Measurements from ENCODE around the gene ALPG. TPM values are rescaled to one million over a fixed set of nuclear protein-coding genes. Genes with fewer than 3 reads are reported as not detected.

Gene ALPG
- total RNA-seq, 4 donors from 2014 or later: not detected

- Histone ChIP-seq H3K36me3 (no peaks in the 10 kb centered on the region), H3K27me3 (peaks cover 0 to 90% (median 32%) of the 10 kb centered on the region in 4 donors), H3K4me1 (peaks cover 0 to 25% (median 20%) of the 10 kb centered on the region in 4 donors), H3K9me3 (no peaks in the 10 kb centered on the region), H3K27ac (replicated peaks in 1 of 4) (no peak overlapping the region), H3K4me3 (peak overlapping the region in 1 of 4 donors; percentile 7)
- DNase-seq (ENCODE audit: extremely low spot score): no peak
- TF ChIP-seq CTCF (IDR thresholded peaks at IDR 0.05): no peak
- no peak for TF ChIP-seq POLR2AphosphoS5 (IDR thresholded peaks at IDR 0.05)
- no peak for TF ChIP-seq POLR2A (IDR thresholded peaks at IDR 0.05; ENCODE audit: low read depth)
- TF ChIP-seq EP300 (IDR thresholded peaks at IDR 0.05): no peak
- intact Hi-C loops (cut with DNase I): no loop called here
- WGBS: no CpG with 5 or more reads among the region's 75 CpGs
Observed at GRCh38 chr2:232386740-232387450, 19.7 kb upstream of the ALPG start.

GRCh38 chr2:232387451-232388171 lies 19.0 kb upstream of the ALPG start:
- intact Hi-C loops (cut with DNase I): no loop called here
- no peak for DNase-seq (ENCODE audit: extremely low spot score)
- Histone ChIP-seq H3K36me3 (no peaks in the 10 kb centered on the region), H3K27ac (replicated peaks in 1 of 4) (no peak overlapping the region), H3K4me1 (peaks cover 0 to 25% (median 20%) of the 10 kb centered on the region in 4 donors), H3K9me3 (no peaks in the 10 kb centered on the region), H3K27me3 (peaks cover 0 to 89% (median 27%) of the 10 kb centered on the region in 4 donors), H3K4me3 (peak overlapping the region in 1 of 4 donors; percentile 7)
- 35% methylated on average over 30 of the region's 50 CpGs for WGBS
- TF ChIP-seq POLR2AphosphoS5 (IDR thresholded peaks at IDR 0.05) (no peak), POLR2A (IDR thresholded peaks at IDR 0.05; ENCODE audit: low read depth) (no peak), EP300 (IDR thresholded peaks at IDR 0.05) (no peak), CTCF (IDR thresholded peaks at IDR 0.05) (no peak)

GRCh38 chr2:232388324-232388891 lies 18.2 kb upstream of the ALPG start:
- no peak for TF ChIP-seq CTCF (IDR thresholded peaks at IDR 0.05)
- TF ChIP-seq POLR2AphosphoS5 (IDR thresholded peaks at IDR 0.05): no peak
- no peak for TF ChIP-seq EP300 (IDR thresholded peaks at IDR 0.05)
- TF ChIP-seq POLR2A (IDR thresholded peaks at IDR 0.05; ENCODE audit: low read depth): no peak
- DNase-seq (ENCODE audit: extremely low spot score): no peak
- H3K9me3 ChIP-seq: no peaks in the 10 kb centered on the region
- intact Hi-C loops (cut with DNase I): no loop called here
- peak overlapping the region in 1 of 4 donors; percentile 7 for H3K4me3 ChIP-seq
- no CpG with 5 or more reads among the region's 42 CpGs for WGBS
- no peaks in the 10 kb centered on the region for H3K36me3 ChIP-seq
- peaks cover 0 to 25% (median 20%) of the 10 kb centered on the region in 4 donors for H3K4me1 ChIP-seq
- H3K27me3 ChIP-seq: peaks cover 0 to 85% (median 27%) of the 10 kb centered on the region in 4 donors
- H3K27ac ChIP-seq (replicated peaks in 1 of 4): no peak overlapping the region

GRCh38 chr2:232389327-232389726 lies 17.3 kb upstream of the ALPG start:
- H3K4me1 ChIP-seq: peaks cover 0 to 25% (median 20%) of the 10 kb centered on the region in 4 donors
- H3K27ac ChIP-seq (replicated peaks in 1 of 4): no peak overlapping the region
- no peak overlapping the region for H3K4me3 ChIP-seq
- DNase-seq (ENCODE audit: extremely low spot score): no peak
- peaks cover 0 to 78% (median 27%) of the 10 kb centered on the region in 4 donors for H3K27me3 ChIP-seq
- WGBS: 53% methylated on average over 6 of the region's 6 CpGs
- TF ChIP-seq CTCF (IDR thresholded peaks at IDR 0.05): no peak
- no peak for TF ChIP-seq EP300 (IDR thresholded peaks at IDR 0.05)
- no peak for TF ChIP-seq POLR2AphosphoS5 (IDR thresholded peaks at IDR 0.05)
- TF ChIP-seq POLR2A (IDR thresholded peaks at IDR 0.05; ENCODE audit: low read depth): no peak
- intact Hi-C loops (cut with DNase I): no loop called here
- no peaks in the 10 kb centered on the region for H3K9me3 ChIP-seq
- no peaks in the 10 kb centered on the region for H3K36me3 ChIP-seq
